Activated naive CD8-positive, alpha-beta T cell treated with anti-CD3 and anti-CD28 coated beads, Interleukin-2, amount 50 U/mL, for 24 hours (primary cell): ENCODE data around the gene MLKL.

Experiments
- ATAC-seq: fragments of 150-1000 bp; cut with Tn5 transposase; one replicate; pipeline ENCODE4 v1.10.0; 2021
- DNase-seq: peaks from one replicate; pipeline ENCODE4 v3.0.0; 2021
- H3K27ac Mint-ChIP-seq: one replicate; pipeline ENCODE4 v1.8.0; 2021; ENCODE audit warnings: mild to moderate bottlenecking, mixed read lengths
- H3K27me3 Mint-ChIP-seq: one replicate; pipeline ENCODE4 v1.8.0; 2021; ENCODE audit warnings: mixed read lengths
- H3K36me3 Mint-ChIP-seq: one replicate; pipeline ENCODE4 v1.8.0; 2021; ENCODE audit warnings: low read depth, mixed read lengths
- H3K4me1 Mint-ChIP-seq: one replicate; pipeline ENCODE4 v1.8.0; 2021; ENCODE audit warnings: mixed read lengths
- H3K4me3 Mint-ChIP-seq: one replicate; pipeline ENCODE4 v1.8.0; 2021; ENCODE audit warnings: mild to moderate bottlenecking, moderate library complexity, mixed read lengths
- H3K9me3 Mint-ChIP-seq: one replicate; pipeline ENCODE4 v1.8.0; 2021; ENCODE audit warnings: mixed read lengths

MLKL gene

GRCh38 chr16:74700438-74701225 lies at the start of gene MLKL:
MLKL (minus strand) TSS chr16:74700862; CDS start chr16:74695757, 5,105 bp downstream.
- peaks cover 25% of the 10 kb centered on the region for H3K36me3 Mint-ChIP-seq
- peak; percentile 70 for DNase-seq
- peaks cover 57% of the 10 kb centered on the region for H3K4me1 Mint-ChIP-seq
- no peaks in the 10 kb centered on the region for H3K27me3 Mint-ChIP-seq
- H3K27ac Mint-ChIP-seq, result peak within 1 kb of the TSS; percentile 99
- no peaks in the 10 kb centered on the region for H3K9me3 Mint-ChIP-seq
- ATAC-seq, result peak; percentile 77
- H3K4me3 Mint-ChIP-seq, result peak within 1 kb of the TSS; percentile 97

- Mint-ChIP-seq H3K4me1 (no peaks in the 10 kb centered on the region), H3K4me3 (no peak overlapping the region), H3K27ac (no peak overlapping the region), H3K9me3 (no peaks in the 10 kb centered on the region), H3K36me3 (no peaks in the 10 kb centered on the region), H3K27me3 (peaks cover 5% of the 10 kb centered on the region)
- ATAC-seq, result no peak
- no peak for DNase-seq
These were observed 48.8 kb upstream of the MLKL start for GRCh38 chr16:74749291-74750055.

GRCh38 chr16:74748616-74749026 lies 48.0 kb upstream of the MLKL start:
- no peaks in the 10 kb centered on the region for H3K36me3 Mint-ChIP-seq
- no peak for ATAC-seq
- peaks cover 5% of the 10 kb centered on the region for H3K27me3 Mint-ChIP-seq
- H3K9me3 Mint-ChIP-seq, result no peaks in the 10 kb centered on the region
- no peak overlapping the region for H3K27ac Mint-ChIP-seq
- H3K4me1 Mint-ChIP-seq, result no peaks in the 10 kb centered on the region
- H3K4me3 Mint-ChIP-seq, result no peak overlapping the region
- no peak for DNase-seq

- no peak for DNase-seq
- no peak overlapping the region for H3K27ac Mint-ChIP-seq
These were observed 47.3 kb upstream of the MLKL start for GRCh38 chr16:74747716-74748615.

GRCh38 chr16:74745926-74746325 lies 45.3 kb upstream of the MLKL start:
- no peak for ATAC-seq
- Mint-ChIP-seq H3K9me3 (no peaks in the 10 kb centered on the region), H3K27me3 (no peaks in the 10 kb centered on the region), H3K4me3 (no peak overlapping the region), H3K27ac (no peak overlapping the region), H3K36me3 (no peaks in the 10 kb centered on the region), H3K4me1 (no peaks in the 10 kb centered on the region)
- DNase-seq, result no peak

More at GRCh38 chr16:74747716-74748615, 47.3 kb upstream of the MLKL start:
- no peaks in the 10 kb centered on the region for H3K36me3 Mint-ChIP-seq
- H3K27me3 Mint-ChIP-seq, result peaks cover 3% of the 10 kb centered on the region
- H3K4me3 Mint-ChIP-seq, result no peak overlapping the region
- H3K4me1 Mint-ChIP-seq, result no peaks in the 10 kb centered on the region
- H3K9me3 Mint-ChIP-seq, result no peaks in the 10 kb centered on the region
- ATAC-seq, result no peak

GRCh38 chr16:74745109-74745615 lies 44.5 kb upstream of the MLKL start:
- H3K9me3 Mint-ChIP-seq, result no peaks in the 10 kb centered on the region
- no peak overlapping the region for H3K4me3 Mint-ChIP-seq
- no peaks in the 10 kb centered on the region for H3K36me3 Mint-ChIP-seq
- ATAC-seq (no peak), DNase-seq (no peak)
- no peak overlapping the region for H3K27ac Mint-ChIP-seq
- H3K27me3 Mint-ChIP-seq, result no peaks in the 10 kb centered on the region
- H3K4me1 Mint-ChIP-seq, result no peaks in the 10 kb centered on the region

GRCh38 chr16:74744566-74744965 lies 43.9 kb upstream of the MLKL start:
- H3K9me3 Mint-ChIP-seq, result no peaks in the 10 kb centered on the region
- no peaks in the 10 kb centered on the region for H3K27me3 Mint-ChIP-seq
- ATAC-seq (no peak), DNase-seq (no peak)
- H3K4me3 Mint-ChIP-seq, result no peak overlapping the region
- no peak overlapping the region for H3K27ac Mint-ChIP-seq
- no peaks in the 10 kb centered on the region for H3K36me3 Mint-ChIP-seq
- no peaks in the 10 kb centered on the region for H3K4me1 Mint-ChIP-seq

GRCh38 chr16:74743668-74744299 lies 43.1 kb upstream of the MLKL start:
- Mint-ChIP-seq H3K9me3 (no peaks in the 10 kb centered on the region), H3K27me3 (no peaks in the 10 kb centered on the region), H3K27ac (no peak overlapping the region), H3K4me3 (no peak overlapping the region), H3K4me1 (no peaks in the 10 kb centered on the region), H3K36me3 (no peaks in the 10 kb centered on the region)
- ATAC-seq (no peak), DNase-seq (no peak)

GRCh38 chr16:74743045-74743667 lies 42.5 kb upstream of the MLKL start:
- no peaks in the 10 kb centered on the region for H3K9me3 Mint-ChIP-seq
- no peaks in the 10 kb centered on the region for H3K27me3 Mint-ChIP-seq
- ATAC-seq (no peak), DNase-seq (no peak)
- no peak overlapping the region for H3K4me3 Mint-ChIP-seq
- no peak overlapping the region for H3K27ac Mint-ChIP-seq
- no peaks in the 10 kb centered on the region for H3K36me3 Mint-ChIP-seq
- H3K4me1 Mint-ChIP-seq, result no peaks in the 10 kb centered on the region

GRCh38 chr16:74742051-74742481 lies 41.4 kb upstream of the MLKL start:
- no peaks in the 10 kb centered on the region for H3K4me1 Mint-ChIP-seq
- DNase-seq (no peak), ATAC-seq (no peak)
- no peaks in the 10 kb centered on the region for H3K9me3 Mint-ChIP-seq
- H3K36me3 Mint-ChIP-seq, result no peaks in the 10 kb centered on the region
- H3K27me3 Mint-ChIP-seq, result no peaks in the 10 kb centered on the region
- no peak overlapping the region for H3K27ac Mint-ChIP-seq
- H3K4me3 Mint-ChIP-seq, result no peak overlapping the region

GRCh38 chr16:74740795-74741304 lies 40.2 kb upstream of the MLKL start:
- ATAC-seq (peak; percentile 29), DNase-seq (no peak)
- no peak overlapping the region for H3K27ac Mint-ChIP-seq
- no peaks in the 10 kb centered on the region for H3K36me3 Mint-ChIP-seq
- H3K4me3 Mint-ChIP-seq, result no peak overlapping the region
- no peaks in the 10 kb centered on the region for H3K9me3 Mint-ChIP-seq
- no peaks in the 10 kb centered on the region for H3K4me1 Mint-ChIP-seq
- no peaks in the 10 kb centered on the region for H3K27me3 Mint-ChIP-seq

- DNase-seq, result no peak
- Mint-ChIP-seq H3K4me3 (no peak overlapping the region), H3K4me1 (no peaks in the 10 kb centered on the region), H3K27ac (no peak overlapping the region), H3K27me3 (no peaks in the 10 kb centered on the region), H3K36me3 (no peaks in the 10 kb centered on the region), H3K9me3 (no peaks in the 10 kb centered on the region)
- no peak for ATAC-seq
These were observed 38.6 kb upstream of the MLKL start for GRCh38 chr16:74739275-74739674.

GRCh38 chr16:74738816-74739215 lies 38.2 kb upstream of the MLKL start:
- no peak overlapping the region for H3K4me3 Mint-ChIP-seq
- no peak overlapping the region for H3K27ac Mint-ChIP-seq
- H3K9me3 Mint-ChIP-seq, result no peaks in the 10 kb centered on the region
- no peaks in the 10 kb centered on the region for H3K36me3 Mint-ChIP-seq
- ATAC-seq (no peak), DNase-seq (no peak)
- H3K27me3 Mint-ChIP-seq, result no peaks in the 10 kb centered on the region
- no peaks in the 10 kb centered on the region for H3K4me1 Mint-ChIP-seq
